ENCODE data around the gene TPSG1. TPM values are rescaled to one million over a fixed set of nuclear protein-coding genes. Genes with fewer than 3 reads are reported as not detected.

Gene TPSG1
- total and polyA plus RNA-seq, 2 of the 13 experiments (the other 11 are each of a cell fraction or from before 2014, with no cell fraction given) = not detected

DNA sequence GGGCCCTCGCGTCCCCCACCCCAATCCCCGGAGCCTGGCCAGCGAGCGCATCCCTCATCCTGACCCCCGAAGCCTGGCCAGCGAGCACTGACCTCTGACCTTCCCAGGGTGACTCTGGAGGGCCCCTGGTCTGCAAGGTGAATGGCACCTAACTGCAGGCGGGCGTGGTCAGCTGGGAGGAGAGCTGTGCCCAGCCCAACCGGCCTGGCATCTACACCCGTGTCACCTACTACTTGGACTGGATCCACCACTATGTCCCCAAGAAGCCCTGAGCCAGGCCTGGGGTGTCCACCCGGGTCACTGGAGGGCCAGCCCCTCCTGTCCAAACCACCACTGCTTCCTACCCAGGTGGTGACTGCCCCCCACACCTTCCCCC is 33.1 kb upstream of the TPSG1 start:
- in situ Hi-C loops (cut with HindIII; ENCODE audit: extremely low pct_ligation_motif_present, low pct_unique_long_range_greater_than_20kb) = no loop called here
- no peaks in the 10 kb centered on the region for H3K4me1 ChIP-seq (ENCODE audit: insufficient read depth, low read length)
- no peak for TF ChIP-seq SNAPC2 (CRISPR knock-in tag; IDR thresholded peaks at IDR 0.05)
- H3K9ac ChIP-seq (ENCODE audit: insufficient read depth, low read depth, low read length) = no peak overlapping the region
- FAIRE-seq (no peak), ATAC-seq (no peak), DNase-seq (ENCODE audit: low spot score) (no peak)
- intact Hi-C loops (cut with micrococcal nuclease; ENCODE audit: unreplicated experiment) = no loop called here
- peaks cover 21 to 62% of the 10 kb centered on the region in 2 experiments; a peak in 4 of 5 replicates for H3K27me3 ChIP-seq (ENCODE audit: control insufficient read depth in 1 of 2, insufficient read depth in 2 of 2, low read length in 2 of 2)
- H3K36me3 ChIP-seq (replicated peaks in 1 of 2; ENCODE audit: control insufficient read depth in 1 of 2, insufficient read depth in 2 of 2, low read length in 2 of 2) = no peaks in the 10 kb centered on the region
- H4K20me1 ChIP-seq (ENCODE audit: insufficient read depth, low read length) = no peaks in the 10 kb centered on the region
- no peak overlapping the region for H3K4me3 ChIP-seq (replicated peaks in 1 of 3; ENCODE audit: insufficient read depth in 1 of 3, low read depth in 2 of 3, low read length in 3 of 3)
- WGBS (ENCODE audit: low lambda C conversion rate) = 22% methylated on average over 3 of the region's 12 CpGs
- no peak overlapping the region for H3K27ac ChIP-seq (ENCODE audit: extremely low read length, insufficient read depth, low read length)
- H3K79me2 ChIP-seq (ENCODE audit: insufficient read depth, low read length) = no peaks in the 10 kb centered on the region
- no TSS peak for BruUV-seq (replicated peaks)
- CTCF ChIA-PET (ENCODE audit: low intra/inter-chr PET ratio, low total read pairs) = no interaction called here
- POLR2A ChIA-PET = no interaction called here
- no peaks in the 10 kb centered on the region for H3K9me3 ChIP-seq (ENCODE audit: low read length)
- no peak overlapping the region for H3K4me2 ChIP-seq (ENCODE audit: low read depth, low read length)
- no peak overlapping the region for H2AFZ ChIP-seq (ENCODE audit: low read length)

DNA sequence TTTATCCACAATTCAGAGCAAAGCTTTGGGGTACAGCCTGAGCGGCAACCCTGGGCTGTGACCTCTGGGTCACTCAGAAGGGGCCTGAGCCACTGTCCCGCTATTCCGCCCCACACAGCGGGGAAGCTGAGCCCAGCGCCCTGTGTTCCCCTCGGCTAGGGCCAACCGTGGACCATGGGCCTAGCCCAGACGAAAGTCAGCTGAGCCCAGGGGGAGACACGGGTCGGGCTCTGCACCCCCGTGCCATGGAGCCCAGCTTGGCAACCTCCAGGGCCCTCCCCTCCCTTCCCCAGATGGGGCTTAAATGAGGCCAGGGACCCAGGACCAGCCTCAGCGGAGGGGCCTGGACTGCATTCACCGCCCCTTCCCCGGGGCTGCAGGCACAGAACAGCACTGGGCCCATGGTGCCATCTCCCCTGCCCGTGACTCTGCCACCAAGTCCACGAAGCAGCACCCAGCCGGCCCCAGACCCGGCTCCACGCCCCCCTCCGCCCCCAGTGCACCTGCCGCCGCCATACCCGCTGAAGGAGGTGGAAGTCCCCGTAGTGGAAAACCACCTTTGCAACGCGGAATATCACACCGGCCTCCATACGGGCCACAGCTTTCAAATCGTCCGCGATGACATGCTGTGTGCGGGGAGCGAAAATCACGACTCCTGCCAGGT is 32.6 kb upstream of the TPSG1 start:
- intact Hi-C loops (cut with micrococcal nuclease; ENCODE audit: unreplicated experiment) (no loop called here), in situ Hi-C loops (cut with HindIII; ENCODE audit: extremely low pct_ligation_motif_present, low pct_unique_long_range_greater_than_20kb) (no loop called here)
- FAIRE-seq (no peak), ATAC-seq (no peak), DNase-seq (ENCODE audit: low spot score) (no peak)
- ChIA-PET CTCF (ENCODE audit: low intra/inter-chr PET ratio, low total read pairs) (no interaction called here), POLR2A (no interaction called here)
- WGBS (ENCODE audit: low lambda C conversion rate) = 63% methylated on average over 11 of the region's 34 CpGs
- Histone ChIP-seq H2AFZ (ENCODE audit: low read length) (no peak overlapping the region), H3K79me2 (ENCODE audit: insufficient read depth, low read length) (no peaks in the 10 kb centered on the region), H3K4me1 (ENCODE audit: insufficient read depth, low read length) (no peaks in the 10 kb centered on the region), H3K4me3 (replicated peaks in 1 of 3; ENCODE audit: insufficient read depth in 1 of 3, low read depth in 2 of 3, low read length in 3 of 3) (no peak overlapping the region), H3K9ac (ENCODE audit: insufficient read depth, low read depth, low read length) (no peak overlapping the region), H3K36me3 (replicated peaks in 1 of 2; ENCODE audit: control insufficient read depth in 1 of 2, insufficient read depth in 2 of 2, low read length in 2 of 2) (no peaks in the 10 kb centered on the region), H3K27ac (ENCODE audit: extremely low read length, insufficient read depth, low read length) (no peak overlapping the region), H3K27me3 (ENCODE audit: control insufficient read depth in 1 of 2, insufficient read depth in 2 of 2, low read length in 2 of 2) (peaks cover 20 to 57% of the 10 kb centered on the region in 2 experiments; a peak in 4 of 5 replicates), H3K9me3 (ENCODE audit: low read length) (no peaks in the 10 kb centered on the region), H3K4me2 (ENCODE audit: low read depth, low read length) (no peak overlapping the region), H4K20me1 (ENCODE audit: insufficient read depth, low read length) (no peaks in the 10 kb centered on the region)
- no TSS peak for BruUV-seq (replicated peaks)
- no peak for TF ChIP-seq AGO1 (IDR thresholded peaks at IDR 0.05; ENCODE audit: low read depth, low read length, poor library complexity, severe bottlenecking)
- no peak for TF ChIP-seq MXD4 (CRISPR knock-in tag; IDR thresholded peaks at IDR 0.05)
- no peak for TF ChIP-seq BHLHE40 (IDR thresholded peaks at IDR 0.05; ENCODE audit: low read length)
- no peak for TF ChIP-seq HNF1B (CRISPR knock-in tag; IDR thresholded peaks at IDR 0.05)
- TF ChIP-seq, protein P1, sequence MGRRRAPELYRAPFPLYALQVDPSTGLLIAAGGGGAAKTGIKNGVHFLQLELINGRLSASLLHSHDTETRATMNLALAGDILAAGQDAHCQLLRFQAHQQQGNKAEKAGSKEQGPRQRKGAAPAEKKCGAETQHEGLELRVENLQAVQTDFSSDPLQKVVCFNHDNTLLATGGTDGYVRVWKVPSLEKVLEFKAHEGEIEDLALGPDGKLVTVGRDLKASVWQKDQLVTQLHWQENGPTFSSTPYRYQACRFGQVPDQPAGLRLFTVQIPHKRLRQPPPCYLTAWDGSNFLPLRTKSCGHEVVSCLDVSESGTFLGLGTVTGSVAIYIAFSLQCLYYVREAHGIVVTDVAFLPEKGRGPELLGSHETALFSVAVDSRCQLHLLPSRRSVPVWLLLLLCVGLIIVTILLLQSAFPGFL (CRISPR knock-in tag; IDR thresholded peaks at IDR 0.05) = no peak
- TF ChIP-seq TCF7 (IDR thresholded peaks at IDR 0.05; ENCODE audit: low read depth) = no peak
- TF ChIP-seq ATRX (CRISPR knock-in tag; IDR thresholded peaks at IDR 0.05; ENCODE audit: borderline replicate concordance) = no peak
- no peak for TF ChIP-seq TRIM24 (CRISPR knock-in tag; IDR thresholded peaks at IDR 0.05)

All from HepG2 (cell line).